Mesothelial cell of epicardium (in vitro differentiated cells): ENCODE measurements around the gene CELSR2. TPM values are rescaled to one million over a fixed set of nuclear protein-coding genes. Genes with fewer than 3 reads are reported as not detected.
A peak's percentile ranks its signal among the peaks of the same experiment; 100 is the strongest.

ENCODE experiments used
- DNase-seq, 2 experiments: peaks; one replicate each; pipeline ENCODE4 v3.0.0; 2021; ENCODE audit warnings: low spot score in 2 of 2; ENCODE audit not compliant: unreplicated experiment in 2 of 2
- H3K27ac Mint-ChIP-seq: 2 replicates; pipeline ENCODE4 v1.8.0; 2021; ENCODE audit warnings: mixed read lengths
- H3K27me3 Mint-ChIP-seq: 2 replicates; pipeline ENCODE4 v1.8.0; 2021; ENCODE audit warnings: low read depth, mixed read lengths
- H3K36me3 Mint-ChIP-seq: 2 replicates; pipeline ENCODE4 v1.8.0; 2021; ENCODE audit warnings: mixed read lengths
- H3K4me1 Mint-ChIP-seq: 2 replicates; pipeline ENCODE4 v1.8.0; 2021; ENCODE audit warnings: mixed read lengths
- H3K4me3 Mint-ChIP-seq: 2 replicates; pipeline ENCODE4 v1.8.0; 2021; ENCODE audit warnings: mild to moderate bottlenecking, moderate library complexity, mixed read lengths
- H3K9me3 Mint-ChIP-seq: 2 replicates; pipeline ENCODE4 v1.8.0; 2021; ENCODE audit warnings: mixed read lengths
- CTCF ChIP-seq: fragments of 200-600 bp; sonication (generic); IDR thresholded peaks from one replicate; pipeline ENCODE4 v1.5.0; 2021; ENCODE audit warnings: antibody characterized with exemption; ENCODE audit not compliant: unreplicated experiment
- total RNA-seq: library from RNA; stranded (reverse); gene quantifications from 3 replicates; pipeline ENCODE4 v1.2.1, GENCODE V29; 2021

Gene CELSR2
- total RNA-seq, 1 donor from 2014 or later: 27.1 TPM

GRCh38 chr1:109269212-109269980, 20.1 kb downstream of the CELSR2 start:
- no peak overlapping the region for H3K4me3 Mint-ChIP-seq
- no peaks in the 10 kb centered on the region for H3K27me3 Mint-ChIP-seq
- peaks cover 11% of the 10 kb centered on the region for H3K36me3 Mint-ChIP-seq
- H3K4me1 Mint-ChIP-seq: peaks cover 18% of the 10 kb centered on the region
- DNase-seq: no peak
- no peaks in the 10 kb centered on the region for H3K9me3 Mint-ChIP-seq
- no peak for TF ChIP-seq CTCF
- no peak overlapping the region for H3K27ac Mint-ChIP-seq

- no peak for TF ChIP-seq CTCF
- Mint-ChIP-seq H3K4me3 (no peak overlapping the region), H3K9me3 (no peaks in the 10 kb centered on the region), H3K27ac (no peak overlapping the region), H3K36me3 (peaks cover 11% of the 10 kb centered on the region), H3K4me1 (peaks cover 25% of the 10 kb centered on the region), H3K27me3 (no peaks in the 10 kb centered on the region)
- DNase-seq: no peak
These were observed 20.8 kb downstream of the CELSR2 start for GRCh38 chr1:109269981-109270622.

- H3K36me3 Mint-ChIP-seq: peaks cover 11% of the 10 kb centered on the region
- no peak for TF ChIP-seq CTCF
- no peak overlapping the region for H3K4me3 Mint-ChIP-seq
- H3K4me1 Mint-ChIP-seq: peaks cover 32% of the 10 kb centered on the region
- no peaks in the 10 kb centered on the region for H3K27me3 Mint-ChIP-seq
- H3K9me3 Mint-ChIP-seq: no peaks in the 10 kb centered on the region
- DNase-seq: no peak
- H3K27ac Mint-ChIP-seq: no peak overlapping the region
These were observed 21.4 kb downstream of the CELSR2 start for GRCh38 chr1:109270623-109271317.

- no peaks in the 10 kb centered on the region for H3K9me3 Mint-ChIP-seq
- DNase-seq: no peak
- H3K4me3 Mint-ChIP-seq: no peak overlapping the region
- TF ChIP-seq CTCF: no peak
- H3K4me1 Mint-ChIP-seq: peaks cover 35% of the 10 kb centered on the region
- H3K27ac Mint-ChIP-seq: no peak overlapping the region
- H3K36me3 Mint-ChIP-seq: peaks cover 11% of the 10 kb centered on the region
- no peaks in the 10 kb centered on the region for H3K27me3 Mint-ChIP-seq
These were observed 22.1 kb downstream of the CELSR2 start for GRCh38 chr1:109271458-109271857.

- TF ChIP-seq CTCF: no peak
- no peaks in the 10 kb centered on the region for H3K27me3 Mint-ChIP-seq
- no peaks in the 10 kb centered on the region for H3K9me3 Mint-ChIP-seq
- peaks cover 11% of the 10 kb centered on the region for H3K36me3 Mint-ChIP-seq
- H3K4me1 Mint-ChIP-seq: peaks cover 37% of the 10 kb centered on the region
- peak overlapping the region; percentile 34 for H3K27ac Mint-ChIP-seq
- DNase-seq: no peak
- H3K4me3 Mint-ChIP-seq: no peak overlapping the region
These were observed 22.9 kb downstream of the CELSR2 start for GRCh38 chr1:109272021-109272799.
